ENCODE results near the gene ADAMTS5.
A peak's percentile ranks its signal among the peaks of the same experiment; 100 is the strongest.

ADAMTS5 gene

DNA sequence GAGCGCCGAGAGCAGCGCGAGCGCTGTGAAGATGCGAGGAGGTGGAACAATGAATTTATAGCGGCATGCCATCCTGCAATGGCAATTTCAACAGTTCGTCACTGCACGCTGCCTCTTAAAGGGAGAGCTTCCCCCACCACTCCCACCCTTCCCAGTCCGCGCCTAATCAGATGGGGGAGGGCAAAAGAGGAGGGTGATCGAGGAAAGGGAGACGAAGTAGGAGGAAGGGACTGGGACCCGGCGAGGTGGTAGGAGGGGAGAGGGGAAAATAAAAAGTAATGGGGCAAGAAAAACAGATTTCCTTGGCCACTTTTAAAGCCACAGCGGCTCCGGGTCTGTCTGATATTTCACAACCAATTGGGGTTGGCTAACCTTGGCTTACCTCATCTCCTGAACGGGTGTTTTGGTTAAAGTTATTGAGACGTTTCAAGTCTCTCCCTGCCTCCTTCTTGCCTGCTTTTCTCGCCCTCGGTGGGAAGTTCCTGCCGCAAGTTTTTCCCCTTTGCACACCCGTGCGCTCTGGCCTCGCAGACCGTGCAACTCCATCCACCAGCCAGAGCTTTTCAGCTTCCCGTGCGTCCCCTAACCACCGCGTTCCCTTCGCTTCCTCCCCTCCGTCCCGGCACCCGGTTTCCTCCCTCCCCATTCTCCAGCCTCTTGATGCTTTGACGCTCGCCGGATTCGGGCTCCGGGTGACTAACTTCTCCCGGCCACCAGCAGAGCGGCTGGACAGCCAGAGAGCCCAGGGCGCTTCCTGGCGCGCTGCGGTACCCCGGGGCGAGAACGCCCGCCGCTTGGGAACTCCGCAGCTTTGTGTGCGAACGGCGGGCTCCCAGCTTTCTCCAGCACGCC, at the start of gene ADAMTS5:
Gene ADAMTS5 (minus strand): TSS at position 27 of the 852 bp plus-strand sequence. CDS start 697 bp downstream, outside the sequence.
- DNase-seq, result peak; percentile 76

DNA sequence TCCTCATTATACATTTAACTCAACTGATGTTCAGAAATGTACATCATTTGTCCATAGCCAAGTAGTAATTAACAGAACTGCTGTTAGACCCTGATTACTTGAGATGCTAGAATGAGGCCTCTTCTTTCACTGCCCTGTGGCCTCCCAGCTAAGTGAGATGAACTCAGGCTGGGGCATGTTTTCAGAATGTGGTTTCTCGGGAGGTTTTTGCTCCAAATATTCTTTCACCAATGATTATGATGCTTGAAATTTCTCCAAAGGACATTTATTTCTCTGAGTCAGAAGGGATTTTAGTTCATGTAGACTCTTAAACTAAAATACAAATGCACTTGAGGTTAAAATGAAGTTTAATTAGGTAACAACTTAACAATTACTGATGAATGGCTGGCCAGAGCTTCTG, 34.6 kb upstream of the ADAMTS5 start:
- DNase-seq, result no peak

DNA sequence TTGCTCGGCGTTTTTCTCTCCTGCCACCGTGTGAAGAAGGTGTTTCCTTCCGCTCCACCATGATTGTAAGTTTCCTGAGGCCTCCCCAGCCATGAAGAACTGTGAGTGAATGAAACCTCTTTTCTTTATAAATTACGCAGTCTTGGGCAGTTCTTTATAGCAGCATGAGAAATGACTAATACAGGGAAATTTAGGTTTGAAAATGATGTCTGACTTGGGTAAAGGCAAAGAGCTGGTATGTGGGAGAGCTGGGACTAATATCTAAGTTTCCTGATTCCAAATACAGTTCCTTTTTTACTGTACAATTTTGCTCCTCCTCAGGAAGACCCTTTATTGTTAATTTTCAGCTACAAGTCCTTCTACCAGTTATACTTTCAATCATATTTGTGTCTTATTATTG, 16.7 kb upstream of the ADAMTS5 start:
- DNase-seq, result no peak

DNA sequence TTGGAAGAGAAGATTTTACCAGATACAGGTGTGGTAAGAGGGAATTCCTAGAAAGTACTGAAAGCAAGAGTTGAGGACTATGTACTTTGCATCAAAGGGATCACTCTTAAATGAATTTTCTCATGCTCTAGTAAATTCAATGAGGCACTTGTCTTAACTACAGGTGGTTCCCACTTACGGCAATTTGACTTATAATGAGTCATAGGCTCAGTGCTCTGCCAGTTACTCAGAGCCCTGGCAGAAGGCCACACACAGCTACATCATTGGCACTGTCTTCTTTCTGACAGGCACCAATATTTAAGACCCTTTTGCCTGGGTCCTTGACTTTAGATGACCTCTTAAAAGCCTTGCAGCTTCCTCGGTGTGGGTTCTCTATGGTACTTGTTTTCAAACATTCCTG, 15.9 kb upstream of the ADAMTS5 start:
- no peak for DNase-seq

DNA sequence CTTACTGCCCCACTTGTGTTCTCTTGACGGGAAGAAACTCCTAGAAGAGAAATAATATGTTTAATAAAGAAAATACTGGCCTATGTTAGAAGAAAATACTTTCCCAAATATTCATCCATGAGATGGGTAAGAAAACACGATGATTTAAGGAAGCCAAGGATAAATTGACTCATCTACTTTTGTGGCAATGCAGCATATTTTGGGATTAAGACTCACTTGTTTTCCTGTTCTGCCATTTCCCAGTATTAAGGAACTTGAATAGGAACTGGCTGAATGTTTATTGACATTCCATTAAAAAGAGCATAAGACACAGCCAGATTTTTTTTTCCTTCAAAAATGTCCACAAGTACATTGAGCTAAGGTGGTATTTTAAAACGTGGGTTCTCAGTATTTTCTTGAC, 10.9 kb upstream of the ADAMTS5 start:
- no peak for DNase-seq

DNA sequence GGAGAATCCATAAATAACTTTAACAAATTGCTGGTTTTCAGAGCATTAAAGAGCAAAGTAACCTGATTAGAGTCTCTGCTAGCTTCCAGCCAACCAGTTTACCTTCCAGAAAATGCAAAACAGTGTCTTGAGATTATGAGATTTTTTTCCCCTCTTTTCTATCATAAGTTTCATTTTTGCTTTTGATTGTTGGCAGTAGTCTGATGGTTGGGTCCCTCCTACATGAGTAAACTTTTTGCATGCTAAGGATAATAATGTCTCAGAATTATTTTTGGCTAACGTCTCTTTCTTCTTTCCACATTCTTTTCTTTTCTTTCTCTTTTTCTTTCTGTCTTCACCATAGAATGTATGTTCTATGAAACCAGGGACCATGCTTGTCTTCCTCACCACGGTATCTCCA, 6.3 kb upstream of the ADAMTS5 start:
- DNase-seq, result no peak

DNA sequence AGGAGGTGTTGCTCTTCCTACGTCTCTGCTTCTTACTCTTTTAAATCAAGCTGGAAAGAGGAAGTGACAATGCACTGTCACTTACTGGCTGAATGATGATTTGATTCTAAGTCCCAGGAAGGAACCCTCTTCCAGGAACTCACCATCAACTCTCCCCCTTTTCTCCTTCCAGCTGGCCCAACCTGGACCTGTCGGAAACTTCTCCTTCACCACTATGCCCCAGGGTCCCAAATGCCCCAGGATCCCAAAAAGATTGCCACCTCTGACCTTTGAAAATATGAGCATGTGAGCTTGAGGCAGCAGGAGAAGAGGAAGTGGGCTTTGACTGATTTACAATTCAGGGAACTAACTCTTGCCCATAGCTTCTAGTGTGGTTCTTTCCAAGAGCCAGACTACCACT, 5.3 kb upstream of the ADAMTS5 start:
- no peak for DNase-seq

DNA sequence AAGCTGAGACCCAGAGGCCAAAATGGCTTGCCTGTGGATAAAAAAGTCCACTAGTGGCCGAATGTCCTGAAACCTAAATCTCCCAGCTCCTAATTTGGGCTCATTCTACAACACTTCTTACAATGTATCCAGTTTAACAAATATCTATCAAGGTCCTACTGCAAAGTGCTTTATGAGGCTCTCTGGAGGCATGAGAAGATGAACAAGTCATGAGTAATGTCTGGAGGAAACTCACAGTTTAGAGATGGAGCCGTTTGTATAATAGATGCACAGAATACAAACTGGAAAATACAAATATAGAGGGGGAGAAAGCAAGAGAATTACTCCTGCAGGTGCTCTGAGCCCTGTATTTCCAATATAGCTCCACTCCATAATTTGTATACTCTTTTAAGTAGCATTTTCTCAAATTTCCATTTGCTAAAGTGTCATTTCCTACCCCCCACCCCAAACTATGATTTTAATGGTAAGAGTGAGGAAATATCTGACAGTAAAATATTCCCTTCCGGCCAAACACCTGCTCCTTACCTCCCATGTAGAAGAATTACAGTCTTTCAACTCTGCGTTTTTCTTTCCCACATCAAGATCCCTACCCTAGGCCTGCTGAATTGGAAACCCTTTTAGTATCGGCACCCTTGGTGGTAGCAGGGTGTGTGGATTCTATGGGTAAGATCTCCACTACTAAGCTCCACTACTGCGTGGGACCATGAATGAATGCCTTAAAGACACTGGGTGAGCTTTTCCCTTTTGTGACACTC, 3.3 kb upstream of the ADAMTS5 start:
- no peak for DNase-seq

DNA sequence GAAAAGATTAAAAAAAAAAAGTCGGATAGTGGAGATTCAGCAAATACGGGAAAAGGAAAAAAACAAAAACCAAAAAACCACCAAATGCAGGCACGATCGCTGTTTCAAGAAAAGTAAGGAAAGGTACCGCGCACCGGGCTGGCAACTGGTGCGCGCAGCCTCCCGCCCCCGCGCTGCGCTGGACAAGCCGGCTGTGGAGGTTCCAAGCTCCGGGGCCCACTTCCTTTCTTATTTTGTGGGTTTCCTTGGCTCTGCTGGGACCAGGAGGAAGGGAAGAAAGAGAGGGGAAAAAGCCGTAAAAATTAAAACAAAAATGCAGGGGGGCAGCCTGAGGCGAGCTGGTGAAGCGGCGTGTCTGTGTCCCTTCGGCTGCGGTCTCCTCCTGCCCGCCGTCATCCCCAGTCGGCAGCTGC, 233 bp downstream of the ADAMTS5 start:
- DNase-seq, result peak; percentile 87

DNA sequence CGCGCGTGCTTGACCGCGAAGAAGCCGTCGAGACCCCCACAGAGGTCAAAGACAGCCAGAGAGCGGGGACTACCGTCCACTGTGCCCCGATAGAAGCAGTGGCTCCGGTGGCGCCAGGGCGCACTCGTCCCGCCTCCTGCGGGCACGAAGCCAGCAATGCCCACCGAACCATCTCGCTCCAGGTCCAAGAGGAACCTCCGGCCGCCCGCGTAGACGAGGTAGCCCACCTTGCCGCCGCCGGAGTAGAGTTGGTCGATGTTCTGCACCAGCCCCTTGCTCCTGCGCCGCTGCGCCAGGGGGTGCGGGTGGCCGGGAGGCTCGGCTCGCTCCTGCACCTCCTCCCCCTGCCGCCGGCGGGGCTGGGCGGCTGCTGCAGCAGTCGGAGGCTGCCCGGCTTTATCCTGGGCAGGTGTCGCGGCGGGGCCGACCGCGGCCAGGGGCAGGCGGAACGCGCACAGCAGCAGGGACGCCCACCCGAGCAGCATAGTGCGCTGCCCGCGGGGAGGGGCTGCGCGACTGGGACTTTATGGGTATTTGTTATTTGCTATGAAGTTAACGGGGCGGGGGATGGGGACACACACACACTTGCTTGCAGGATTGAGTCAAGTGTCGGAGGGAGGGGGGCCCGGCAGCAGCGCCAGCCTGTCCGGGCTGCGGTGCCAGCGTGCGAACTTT, 844 bp downstream of the ADAMTS5 start:
- peak; percentile 84 for DNase-seq

DNA sequence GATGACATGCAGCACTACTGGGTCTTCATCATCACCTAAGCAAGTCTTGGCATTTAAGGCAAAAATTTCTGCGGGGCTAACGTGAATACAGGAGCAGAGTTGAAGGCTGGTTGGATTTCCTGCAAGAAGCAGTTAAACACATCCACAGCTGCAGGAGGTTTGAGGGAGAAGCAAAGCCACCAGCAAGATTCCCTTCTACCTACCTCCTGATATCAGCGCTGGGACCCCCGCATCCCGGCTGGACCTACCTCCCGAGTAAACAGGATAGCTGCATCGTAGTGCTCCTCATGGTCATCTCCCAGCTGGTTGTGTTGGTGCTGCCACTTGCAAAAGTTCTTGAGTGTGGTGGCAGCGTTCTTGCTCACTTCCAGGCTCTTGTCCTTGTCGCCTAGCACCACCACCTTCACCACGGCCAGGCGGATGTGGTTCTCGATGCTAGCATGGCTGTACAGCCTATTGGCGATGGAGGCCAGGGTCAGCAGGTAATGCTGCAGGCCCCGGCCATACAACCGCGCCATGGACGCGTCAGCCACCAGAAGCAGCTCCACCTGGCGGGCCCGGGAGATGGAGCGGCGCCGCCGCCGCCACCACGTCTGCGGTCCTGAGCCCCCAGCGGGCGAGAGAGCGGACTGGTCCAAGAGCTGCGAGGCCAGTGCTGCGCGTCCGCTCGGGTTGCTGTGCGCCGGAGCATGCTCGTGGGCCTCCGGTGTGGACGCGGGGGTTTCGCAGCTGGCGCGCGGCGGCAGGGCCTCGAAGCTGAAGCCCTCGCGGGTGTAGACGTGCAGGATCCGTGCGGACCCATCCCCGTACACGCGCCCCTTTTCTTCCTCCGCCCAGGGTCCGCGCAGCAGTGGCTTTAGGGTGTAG, 1.6 kb downstream of the ADAMTS5 start:
- DNase-seq, result peak; percentile 86

DNA sequence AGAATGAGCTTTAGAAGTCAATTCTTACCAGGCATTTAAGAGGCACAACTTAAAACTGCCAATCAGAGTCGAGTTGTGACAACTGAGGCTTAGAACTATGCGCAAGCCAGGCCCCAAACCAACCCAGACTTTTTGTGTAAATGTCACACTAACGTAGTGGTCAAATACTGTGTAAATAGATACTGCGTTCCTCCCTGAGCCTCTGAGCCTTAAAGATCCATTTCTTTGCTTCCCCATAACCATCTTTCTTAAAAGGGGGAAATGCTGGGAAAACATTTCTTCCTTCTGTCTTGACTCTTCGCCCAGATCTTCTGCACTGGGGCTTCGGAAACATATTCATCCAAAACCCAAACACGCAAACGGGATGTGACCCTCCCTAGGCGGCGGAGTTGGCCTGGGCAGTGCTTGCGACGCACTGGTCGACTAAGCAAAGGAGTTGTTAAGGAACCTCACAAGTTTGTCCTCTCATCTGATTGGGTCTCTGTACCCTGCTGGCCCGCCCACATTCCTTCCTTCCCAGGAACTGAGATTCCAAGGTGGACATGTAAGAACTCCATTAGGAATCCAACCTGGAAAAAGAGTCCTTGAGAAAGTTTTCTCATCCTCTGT, 2.6 kb downstream of the ADAMTS5 start:
- DNase-seq, result peak; percentile 92

DNA sequence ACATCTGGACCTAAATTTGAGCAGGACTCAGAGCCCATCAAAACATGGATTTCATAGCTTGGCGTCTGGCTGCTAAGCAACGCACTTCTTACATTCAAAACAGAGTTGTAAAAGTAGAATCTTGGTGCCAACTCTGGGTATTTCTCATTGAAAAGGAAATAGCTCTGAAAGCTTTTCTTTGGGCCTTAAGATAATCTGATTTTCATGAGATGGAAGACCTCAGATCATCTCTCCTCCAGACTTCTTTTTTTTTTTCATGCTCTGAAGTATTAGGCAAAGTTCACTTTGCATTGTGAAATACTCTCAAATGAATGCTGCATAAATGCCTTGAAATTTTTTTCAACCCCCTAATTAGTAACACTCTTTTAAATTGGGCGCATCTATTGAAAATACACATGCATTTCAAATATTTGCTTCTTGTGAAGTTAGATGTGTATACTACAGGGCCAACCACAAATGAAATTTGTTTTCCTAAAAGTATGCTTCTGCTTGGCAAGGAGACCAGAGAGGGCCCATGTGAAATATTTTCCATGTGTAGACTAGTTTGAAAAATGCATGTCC, 4.2 kb downstream of the ADAMTS5 start:
- DNase-seq, result peak; percentile 53

DNA sequence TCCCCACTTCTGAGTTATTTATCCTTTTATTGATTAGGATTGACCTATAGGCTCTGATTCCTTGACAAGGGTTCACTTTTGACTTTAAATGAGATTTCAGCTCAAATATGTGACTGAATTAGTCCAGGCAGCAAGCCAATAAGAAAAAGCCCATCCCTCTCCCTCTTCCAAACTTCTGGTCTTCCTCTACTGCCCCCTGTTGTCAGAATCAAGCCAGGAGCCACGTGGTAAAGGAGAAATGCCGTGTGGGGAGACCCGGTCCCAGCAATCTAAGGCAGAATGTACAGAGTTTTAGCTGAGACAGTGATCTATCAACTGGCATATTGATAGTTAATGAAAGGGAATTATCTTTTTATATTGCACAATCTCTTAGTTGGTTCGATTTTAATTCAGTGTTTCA, 5.2 kb downstream of the ADAMTS5 start:
- DNase-seq, result no peak

DNA sequence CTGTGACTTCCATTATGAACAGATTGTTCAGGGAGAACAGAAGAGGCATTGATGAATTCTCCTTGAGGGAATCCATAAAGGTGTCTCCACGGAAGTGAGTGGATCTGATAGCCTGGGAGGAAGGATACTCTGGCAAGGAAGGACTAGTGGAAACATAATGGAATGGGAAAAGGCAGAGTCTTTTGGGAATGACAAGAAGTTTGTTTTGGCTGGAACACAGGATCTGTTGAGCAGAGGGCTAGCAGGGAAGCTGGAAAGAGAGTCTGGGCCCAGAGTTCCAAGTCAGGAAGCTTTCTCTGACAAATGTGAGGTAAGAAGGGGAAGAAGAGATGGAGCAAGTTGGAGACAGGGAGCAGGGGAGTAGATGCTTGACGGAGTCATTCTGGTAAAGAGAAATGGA, 8.1 kb downstream of the ADAMTS5 start:
- DNase-seq, result no peak

DNA sequence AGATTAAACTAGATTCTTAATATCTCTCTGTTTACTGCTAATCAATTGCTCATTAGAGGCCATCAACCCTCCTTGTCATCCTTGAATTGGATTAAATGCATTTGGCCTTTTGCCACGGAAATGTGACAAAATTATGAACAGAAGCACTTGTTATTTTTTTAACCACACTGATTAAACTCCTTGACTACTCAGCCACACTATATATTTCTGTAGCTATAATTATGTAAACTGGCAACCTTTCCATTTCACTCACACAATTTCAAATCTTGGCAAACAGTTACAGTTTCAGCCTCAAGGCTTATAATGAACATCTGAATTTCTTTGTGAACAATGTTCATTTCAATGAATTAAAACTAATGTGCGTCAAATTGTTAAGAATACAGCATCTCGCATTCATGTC, 10.1 kb downstream of the ADAMTS5 start:
- DNase-seq, result no peak

DNA sequence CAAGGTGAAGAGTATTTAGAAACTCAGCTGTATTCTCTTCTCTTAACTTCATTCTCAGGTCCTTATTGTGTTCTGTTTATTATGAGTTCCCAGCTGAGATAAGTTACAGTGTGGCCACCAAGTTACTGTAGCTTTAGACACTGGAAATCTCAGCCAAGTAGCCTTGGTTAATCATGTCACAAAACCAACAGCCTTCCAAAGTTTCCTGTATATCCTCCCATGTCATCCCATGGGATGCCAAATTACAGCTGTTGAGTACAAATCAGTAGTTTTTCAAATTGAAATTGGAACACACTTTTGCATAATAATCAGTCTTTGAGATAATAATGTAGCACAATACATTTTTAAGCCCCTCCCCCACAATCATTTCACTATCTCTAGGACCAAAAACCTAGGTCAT, 10.7 kb downstream of the ADAMTS5 start:
- no peak for DNase-seq

DNA sequence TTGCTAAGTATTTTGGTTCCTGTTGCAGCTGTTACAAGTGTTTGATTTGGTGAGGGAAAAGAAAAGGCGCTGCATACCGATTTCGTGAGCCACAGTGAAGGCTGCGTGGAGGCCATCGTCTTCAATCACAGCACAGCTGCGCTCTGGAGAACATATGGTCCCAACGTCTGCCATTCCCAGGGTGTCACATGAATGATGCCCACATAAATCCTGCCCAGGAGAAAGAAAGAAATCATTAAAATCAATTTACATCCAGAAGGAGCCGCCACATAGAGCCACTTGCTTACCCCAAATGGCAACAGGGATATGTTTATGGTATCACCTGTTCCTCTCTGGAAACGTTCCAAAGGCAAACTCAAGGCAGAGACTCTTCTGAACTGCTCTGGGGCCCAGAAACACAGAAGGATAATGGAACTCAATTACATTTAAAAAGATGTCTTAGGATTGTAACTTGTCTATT, 12.2 kb downstream of the ADAMTS5 start:
- peak; percentile 64 for DNase-seq

DNA sequence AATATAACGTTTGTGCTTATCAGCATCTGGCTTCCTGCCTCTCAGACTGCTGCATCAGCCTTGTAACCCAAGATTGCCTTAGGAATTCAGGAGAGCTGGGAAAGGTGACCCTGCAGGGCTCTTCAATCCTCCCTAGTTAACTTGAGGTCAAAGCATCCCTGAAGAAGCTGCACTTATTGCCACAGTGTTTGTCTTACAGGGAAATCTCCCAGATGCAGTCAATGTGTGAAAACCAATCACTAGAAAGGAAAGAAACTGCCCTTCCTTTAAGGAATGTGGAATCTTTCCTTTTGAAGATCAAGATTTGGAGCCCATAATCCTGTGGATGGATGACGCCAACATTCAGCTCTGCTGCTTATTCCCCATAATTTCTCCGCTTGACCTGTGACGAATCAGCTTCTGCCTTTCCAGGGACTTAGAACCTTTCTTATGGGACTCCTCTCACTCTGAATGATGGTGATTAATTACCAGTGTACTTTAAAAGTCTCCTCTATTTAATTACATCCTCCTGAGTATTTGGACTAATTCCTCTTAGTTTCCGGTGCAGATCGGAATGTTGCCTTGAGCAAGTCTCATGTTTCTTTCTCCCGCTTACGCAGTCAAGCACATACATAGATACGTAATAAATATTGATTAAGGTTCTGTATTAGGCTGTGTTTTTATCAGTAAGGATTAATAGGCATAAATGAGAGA, 14.4 kb downstream of the ADAMTS5 start:
- no peak for DNase-seq

DNA sequence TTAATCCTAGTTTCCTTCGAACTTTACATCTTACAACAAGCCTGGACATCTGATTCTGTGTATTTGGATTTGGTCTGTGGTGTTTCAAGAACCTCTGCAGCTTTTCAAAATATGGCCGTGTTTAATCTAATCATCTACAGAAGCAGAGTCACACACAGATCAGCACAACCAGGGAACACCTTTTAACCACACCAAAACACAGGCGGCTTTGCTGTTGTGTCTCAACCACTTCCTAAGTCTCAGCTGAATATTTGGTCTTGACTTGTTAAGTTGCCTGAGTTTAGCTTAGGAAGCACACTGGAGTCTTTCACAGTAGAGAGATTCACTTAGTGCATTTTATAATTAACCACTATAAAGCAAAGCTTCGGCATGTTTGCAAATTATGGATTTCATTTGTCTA, 17.1 kb downstream of the ADAMTS5 start:
- DNase-seq, result no peak

DNA sequence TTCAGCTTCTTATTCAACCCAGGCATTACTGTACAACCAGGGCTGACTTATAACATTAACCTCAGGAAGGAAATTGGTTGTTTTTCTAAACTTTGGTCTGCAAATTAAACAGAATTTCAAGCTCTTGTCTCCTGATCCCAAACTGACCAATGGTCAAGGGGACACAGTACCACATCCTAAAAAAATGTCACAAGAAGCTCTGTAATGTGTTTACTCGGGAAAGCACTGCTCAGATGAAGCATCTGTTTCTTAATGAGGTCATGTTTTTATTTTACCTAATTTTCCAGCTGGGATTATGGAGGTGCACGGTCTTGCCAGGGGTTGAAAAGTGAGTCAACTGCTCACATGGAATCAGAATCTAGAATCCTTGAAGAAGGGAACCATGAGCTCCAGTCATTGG, 18.7 kb downstream of the ADAMTS5 start:
- DNase-seq, result no peak

Measured in right hindlimb (tissue), 1 donor.